Activated T-helper 1 cell treated with anti-CD3 and anti-CD28 coated beads, Interleukin-12 subunit alpha, Interleukin-12 subunit beta, Interleukin-2, Interleukin-4 antibody, amounts not matched to agents 30 ng/mL and 10 ng/mL and 1 ng/mL, durations not matched to agents 14 hours and 24 hours and 36 hours (primary cell): ENCODE measurements around the gene ITPRIPL2. TPM values are rescaled to one million over a fixed set of nuclear protein-coding genes. Genes with fewer than 3 reads are reported as not detected.

ENCODE experiments used
- DNase-seq: peaks from one replicate; pipeline ENCODE4 v3.0.0; 2021; ENCODE audit warnings: low spot score
- H3K27ac Mint-ChIP-seq: one replicate; pipeline ENCODE4 v1.8.0; 2021; ENCODE audit warnings: mild to moderate bottlenecking, mixed read lengths
- H3K27me3 Mint-ChIP-seq: one replicate; pipeline ENCODE4 v1.8.0; 2022; ENCODE audit warnings: mild to moderate bottlenecking, moderate library complexity, mixed read lengths; ENCODE audit not compliant: insufficient read depth
- H3K36me3 Mint-ChIP-seq: one replicate; pipeline ENCODE4 v1.8.0; 2021; ENCODE audit warnings: low read depth, mixed read lengths
- H3K4me1 Mint-ChIP-seq: one replicate; pipeline ENCODE4 v1.8.0; 2021; ENCODE audit warnings: low read depth, mixed read lengths
- H3K4me3 Mint-ChIP-seq: one replicate; pipeline ENCODE4 v1.8.0; 2021; ENCODE audit warnings: mild to moderate bottlenecking, moderate library complexity, mixed read lengths
- H3K9me3 Mint-ChIP-seq: one replicate; pipeline ENCODE4 v1.8.0; 2021; ENCODE audit warnings: mixed read lengths
- intact Hi-C: fragments of 100-400 bp; cut with micrococcal nuclease; formaldehyde crosslinking; loops from one replicate; pipeline ENCODE4 v1.15.1; 2024
- total RNA-seq: library from RNA; stranded (reverse); gene quantifications from 2 replicates; pipeline ENCODE4 v1.2.3, GENCODE V29; 2022

The ITPRIPL2 gene
- 46.7 and 49.6 TPM in 2 replicates for total RNA-seq

- intact Hi-C loops = no loop called here
- no peak for DNase-seq
- no peaks in the 10 kb centered on the region for H3K9me3 Mint-ChIP-seq
- peak within 1 kb of the TSS; percentile 83 for H3K4me3 Mint-ChIP-seq
- peak within 1 kb of the TSS; percentile 81 for H3K27ac Mint-ChIP-seq
- peaks cover 31% of the 10 kb centered on the region for H3K4me1 Mint-ChIP-seq
- peaks cover 15% of the 10 kb centered on the region for H3K36me3 Mint-ChIP-seq
- H3K27me3 Mint-ChIP-seq = peaks cover 19% of the 10 kb centered on the region
Observed at GRCh38 chr16:19113577-19114358, at the start of gene ITPRIPL2. Gene ITPRIPL2 (plus strand): TSS chr16:19113964. CDS start chr16:19114462, 498 bp downstream.

GRCh38 chr16:19066988-19067348 lies 46.8 kb upstream of the ITPRIPL2 start:
- intact Hi-C loops = loop anchor here (1.0 to 5.0 kb wide), 11 partner anchors 19 to 820 kb away; partner anchors contain the start of genes ARL6IP1, CCP110, IQCK and KNOP1
- DNase-seq = no peak
- Mint-ChIP-seq H3K9me3 (no peaks in the 10 kb centered on the region), H3K4me1 (peaks cover 16% of the 10 kb centered on the region), H3K4me3 (peak overlapping the region; percentile 84), H3K27me3 (peaks cover 1% of the 10 kb centered on the region), H3K27ac (peak overlapping the region; percentile 98), H3K36me3 (peaks cover 5% of the 10 kb centered on the region)

GRCh38 chr16:19067349-19068236 lies 46.2 kb upstream of the ITPRIPL2 start, which contains the start of gene COQ7:
Gene COQ7 (plus strand): TSS chr16:19067614. CDS start chr16:19067665, 51 bp downstream.
- peak within 1 kb of the TSS; percentile 98 for H3K27ac Mint-ChIP-seq
- intact Hi-C loops = loop anchor here (1.0 to 5.0 kb wide), 11 partner anchors 19 to 819 kb away; partner anchors contain the start of genes ARL6IP1, CCP110, IQCK and KNOP1
- H3K4me3 Mint-ChIP-seq = peak within 1 kb of the TSS; percentile 84
- H3K4me1 Mint-ChIP-seq = peaks cover 21% of the 10 kb centered on the region
- peak; percentile 97 for DNase-seq
- peaks cover 11% of the 10 kb centered on the region for H3K36me3 Mint-ChIP-seq
- H3K9me3 Mint-ChIP-seq = no peaks in the 10 kb centered on the region
- H3K27me3 Mint-ChIP-seq = peaks cover 1% of the 10 kb centered on the region

GRCh38 chr16:19068237-19068815 lies 45.4 kb upstream of the ITPRIPL2 start:
- intact Hi-C loops = loop anchor here (5.0 kb wide), 1 partner anchor 101 kb away; no protein-coding TSS in a partner anchor
- peaks cover 21% of the 10 kb centered on the region for H3K4me1 Mint-ChIP-seq
- H3K9me3 Mint-ChIP-seq = no peaks in the 10 kb centered on the region
- H3K27ac Mint-ChIP-seq = peak overlapping the region; percentile 98
- peaks cover 1% of the 10 kb centered on the region for H3K27me3 Mint-ChIP-seq
- no peak for DNase-seq
- H3K36me3 Mint-ChIP-seq = peaks cover 11% of the 10 kb centered on the region
- H3K4me3 Mint-ChIP-seq = peak overlapping the region; percentile 84

GRCh38 chr16:19071811-19072777 lies 41.7 kb upstream of the ITPRIPL2 start:
- intact Hi-C loops = no loop called here
- Mint-ChIP-seq H3K4me1 (peaks cover 14% of the 10 kb centered on the region), H3K36me3 (peaks cover 16% of the 10 kb centered on the region), H3K27ac (no peak overlapping the region), H3K27me3 (peaks cover 1% of the 10 kb centered on the region), H3K4me3 (no peak overlapping the region), H3K9me3 (no peaks in the 10 kb centered on the region)
- peak; percentile 39 for DNase-seq

- no peak overlapping the region for H3K4me3 Mint-ChIP-seq
- intact Hi-C loops = no loop called here
Observed at GRCh38 chr16:19073344-19073743, 40.4 kb upstream of the ITPRIPL2 start.

GRCh38 chr16:19073863-19074262 lies 39.9 kb upstream of the ITPRIPL2 start:
- no peak for DNase-seq
- no peaks in the 10 kb centered on the region for H3K27me3 Mint-ChIP-seq
- H3K4me3 Mint-ChIP-seq = no peak overlapping the region
- peaks cover 10% of the 10 kb centered on the region for H3K4me1 Mint-ChIP-seq
- peaks cover 16% of the 10 kb centered on the region for H3K36me3 Mint-ChIP-seq
- intact Hi-C loops = no loop called here
- H3K27ac Mint-ChIP-seq = no peak overlapping the region
- no peaks in the 10 kb centered on the region for H3K9me3 Mint-ChIP-seq

More at GRCh38 chr16:19073344-19073743, 40.4 kb upstream of the ITPRIPL2 start:
- Mint-ChIP-seq H3K27me3 (no peaks in the 10 kb centered on the region), H3K9me3 (no peaks in the 10 kb centered on the region), H3K27ac (no peak overlapping the region), H3K4me1 (peaks cover 10% of the 10 kb centered on the region), H3K36me3 (peaks cover 16% of the 10 kb centered on the region)
- DNase-seq = no peak

GRCh38 chr16:19075511-19075910 lies 38.3 kb upstream of the ITPRIPL2 start:
- Mint-ChIP-seq H3K36me3 (peaks cover 16% of the 10 kb centered on the region), H3K27ac (no peak overlapping the region), H3K4me1 (peaks cover 10% of the 10 kb centered on the region), H3K9me3 (no peaks in the 10 kb centered on the region), H3K4me3 (no peak overlapping the region), H3K27me3 (no peaks in the 10 kb centered on the region)
- intact Hi-C loops = no loop called here
- no peak for DNase-seq

GRCh38 chr16:19077879-19078278 lies 35.9 kb upstream of the ITPRIPL2 start:
- no peak for DNase-seq
- no peak overlapping the region for H3K4me3 Mint-ChIP-seq
- H3K9me3 Mint-ChIP-seq = no peaks in the 10 kb centered on the region
- H3K36me3 Mint-ChIP-seq = peaks cover 9% of the 10 kb centered on the region
- no peaks in the 10 kb centered on the region for H3K27me3 Mint-ChIP-seq
- intact Hi-C loops = no loop called here
- no peaks in the 10 kb centered on the region for H3K4me1 Mint-ChIP-seq
- H3K27ac Mint-ChIP-seq = no peak overlapping the region

GRCh38 chr16:19083670-19084069 lies 30.1 kb upstream of the ITPRIPL2 start:
- no peaks in the 10 kb centered on the region for H3K4me1 Mint-ChIP-seq
- no peak overlapping the region for H3K27ac Mint-ChIP-seq
- H3K4me3 Mint-ChIP-seq = no peak overlapping the region
- intact Hi-C loops = no loop called here
- peaks cover 7% of the 10 kb centered on the region for H3K27me3 Mint-ChIP-seq
- DNase-seq = no peak
- no peaks in the 10 kb centered on the region for H3K9me3 Mint-ChIP-seq
- H3K36me3 Mint-ChIP-seq = peaks cover 2% of the 10 kb centered on the region

- Mint-ChIP-seq H3K9me3 (no peaks in the 10 kb centered on the region), H3K27ac (no peak overlapping the region), H3K4me1 (no peaks in the 10 kb centered on the region), H3K4me3 (no peak overlapping the region), H3K27me3 (peaks cover 7% of the 10 kb centered on the region), H3K36me3 (peaks cover 2% of the 10 kb centered on the region)
- DNase-seq = no peak
- intact Hi-C loops = no loop called here
Observed at GRCh38 chr16:19084139-19084538, 29.6 kb upstream of the ITPRIPL2 start.

GRCh38 chr16:19084879-19085278 lies 28.9 kb upstream of the ITPRIPL2 start:
- intact Hi-C loops = no loop called here
- no peaks in the 10 kb centered on the region for H3K9me3 Mint-ChIP-seq
- DNase-seq = no peak
- no peak overlapping the region for H3K27ac Mint-ChIP-seq
- H3K4me3 Mint-ChIP-seq = no peak overlapping the region
- peaks cover 2% of the 10 kb centered on the region for H3K36me3 Mint-ChIP-seq
- H3K27me3 Mint-ChIP-seq = peaks cover 7% of the 10 kb centered on the region
- no peaks in the 10 kb centered on the region for H3K4me1 Mint-ChIP-seq
